Body of pancreas (tissue), 4 donors: ENCODE data around the gene MZT2B.
"Not testable (repeated sequence)": the region's sequence is repeated elsewhere in the genome, so short reads cannot be mapped to it uniquely, and the experiment has no call there.

Experiments used
- POLR2A ChIP-seq, 3 donors: fragments of 450-650 bp; IDR thresholded peaks; one replicate each; pipeline ENCODE4 v1.6.1; 2016; ENCODE audit warnings: antibody characterized with exemption in 3 of 3, mild to moderate bottlenecking in 2 of 3
- TF ChIP-seq, protein P1 (sequence below), 7 experiments: fragments of 450-650 bp in 4 of 7; fragments of 200-600 bp in 3 of 7; sonication (generic) in 3 of 7; IDR thresholded peaks; one replicate each; pipeline ENCODE4 v1.5.1; 2016 to 2019; ENCODE audit warnings: antibody characterized with exemption in 7 of 7

DNA sequence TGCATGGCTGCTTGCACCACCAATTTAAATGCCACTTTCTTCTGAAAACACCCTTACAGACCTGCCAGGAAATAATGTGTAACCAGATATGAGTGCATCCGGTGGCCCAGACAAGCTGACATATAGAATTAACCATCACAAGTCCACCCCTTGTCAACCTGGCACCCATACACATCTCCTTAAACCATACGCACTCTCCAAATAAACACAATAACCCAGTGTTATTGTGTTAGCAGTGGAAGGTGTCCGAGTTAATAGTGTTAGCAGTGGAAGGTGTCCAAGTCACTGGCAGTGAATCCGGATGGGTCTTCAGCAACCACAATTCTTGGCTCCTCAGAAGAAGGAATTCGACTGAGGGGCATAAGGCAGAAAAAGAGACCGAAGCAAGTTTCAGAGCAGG, 33.5 kb upstream of the MZT2B start:
- TF ChIP-seq, protein P1, sequence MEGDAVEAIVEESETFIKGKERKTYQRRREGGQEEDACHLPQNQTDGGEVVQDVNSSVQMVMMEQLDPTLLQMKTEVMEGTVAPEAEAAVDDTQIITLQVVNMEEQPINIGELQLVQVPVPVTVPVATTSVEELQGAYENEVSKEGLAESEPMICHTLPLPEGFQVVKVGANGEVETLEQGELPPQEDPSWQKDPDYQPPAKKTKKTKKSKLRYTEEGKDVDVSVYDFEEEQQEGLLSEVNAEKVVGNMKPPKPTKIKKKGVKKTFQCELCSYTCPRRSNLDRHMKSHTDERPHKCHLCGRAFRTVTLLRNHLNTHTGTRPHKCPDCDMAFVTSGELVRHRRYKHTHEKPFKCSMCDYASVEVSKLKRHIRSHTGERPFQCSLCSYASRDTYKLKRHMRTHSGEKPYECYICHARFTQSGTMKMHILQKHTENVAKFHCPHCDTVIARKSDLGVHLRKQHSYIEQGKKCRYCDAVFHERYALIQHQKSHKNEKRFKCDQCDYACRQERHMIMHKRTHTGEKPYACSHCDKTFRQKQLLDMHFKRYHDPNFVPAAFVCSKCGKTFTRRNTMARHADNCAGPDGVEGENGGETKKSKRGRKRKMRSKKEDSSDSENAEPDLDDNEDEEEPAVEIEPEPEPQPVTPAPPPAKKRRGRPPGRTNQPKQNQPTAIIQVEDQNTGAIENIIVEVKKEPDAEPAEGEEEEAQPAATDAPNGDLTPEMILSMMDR (IDR thresholded peaks at IDR 0.05), result not testable (repeated sequence)
- not testable (repeated sequence) for TF ChIP-seq POLR2A (IDR thresholded peaks at IDR 0.05)
